ENCODE measurements around the gene CD37.

GRCh38 chr19:49380391-49380790, 45.2 kb downstream of the CD37 start:
- TF ChIP-seq CTCF (conservative IDR thresholded peaks at IDR 0.05; ENCODE audit: low read depth, low read length) (no peak), BHLHE40 (IDR thresholded peaks at IDR 0.05; ENCODE audit: low read depth, low read length) (no peak), RAD21 (IDR thresholded peaks at IDR 0.05; ENCODE audit: low read length) (no peak), MAZ (IDR thresholded peaks at IDR 0.05; ENCODE audit: borderline replicate concordance, low read depth, low read length) (no peak), SMC3 (IDR thresholded peaks at IDR 0.05; ENCODE audit: low read depth, low read length) (no peak), POLR2A (IDR thresholded peaks at IDR 0.05; ENCODE audit: low read depth, low read length) (no peak), USF2 (IDR thresholded peaks at IDR 0.05; ENCODE audit: low read depth, low read length) (no peak), MXI1 (IDR thresholded peaks at IDR 0.05; ENCODE audit: borderline replicate concordance, low read depth, low read length) (no peak), MAFK (IDR thresholded peaks at IDR 0.05; ENCODE audit: low read depth, low read length) (no peak), NFE2L2 (IDR thresholded peaks at IDR 0.05; ENCODE audit: low read depth, low read length) (no peak), CEBPB (IDR thresholded peaks at IDR 0.05; ENCODE audit: low read depth, low read length) (no peak), RCOR1 (IDR thresholded peaks at IDR 0.05; ENCODE audit: insufficient replicate concordance, low read length) (no peak)
